CD4-positive, alpha-beta T cell treated with Interleukin-10 for 1 hour (primary cell): ENCODE measurements around the gene AMZ1.
"Not testable (repeated sequence)": the region's sequence is repeated elsewhere in the genome, so short reads cannot be mapped to it uniquely, and the experiment has no call there.

Source experiments
- DNase-seq: peaks from one replicate; pipeline ENCODE4 v3.0.0-alpha.2; 2020

AMZ1 gene

GRCh38 chr7:2729893-2730716, 42.1 kb downstream of the AMZ1 start:
- no peak for DNase-seq

GRCh38 chr7:2730846-2731770, 43.1 kb downstream of the AMZ1 start:
- DNase-seq = no peak

GRCh38 chr7:2732388-2732787, 44.4 kb downstream of the AMZ1 start:
- no peak for DNase-seq

- no peak for DNase-seq
Measured at GRCh38 chr7:2732959-2733584, 45.1 kb downstream of the AMZ1 start.

- DNase-seq = no peak
Measured at GRCh38 chr7:2734084-2734686, 46.2 kb downstream of the AMZ1 start.

GRCh38 chr7:2734751-2735571, 47.0 kb downstream of the AMZ1 start:
- DNase-seq = no peak

- no peak for DNase-seq
Measured at GRCh38 chr7:2735744-2736143, 47.7 kb downstream of the AMZ1 start.

GRCh38 chr7:2736411-2736914, 48.5 kb downstream of the AMZ1 start:
- DNase-seq = no peak

- DNase-seq = not testable (repeated sequence)
Measured at GRCh38 chr7:2737005-2737743, 49.2 kb downstream of the AMZ1 start.

GRCh38 chr7:2737771-2738540, 50.0 kb downstream of the AMZ1 start:
- DNase-seq = no peak

GRCh38 chr7:2738766-2739549, 51.0 kb downstream of the AMZ1 start:
- DNase-seq = no peak

GRCh38 chr7:2743523-2744185, 55.7 kb downstream of the AMZ1 start:
- DNase-seq = not testable (repeated sequence)

- not testable (repeated sequence) for DNase-seq
Measured at GRCh38 chr7:2748684-2749083, 60.7 kb downstream of the AMZ1 start.

GRCh38 chr7:2750004-2750407, 62.0 kb downstream of the AMZ1 start:
- no peak for DNase-seq

- no peak for DNase-seq
Measured at GRCh38 chr7:2751086-2751485, 63.1 kb downstream of the AMZ1 start.

- DNase-seq = no peak
Measured at GRCh38 chr7:2753148-2753547, 65.1 kb downstream of the AMZ1 start.

- no peak for DNase-seq
Measured at GRCh38 chr7:2754086-2754485, 66.1 kb downstream of the AMZ1 start.

- DNase-seq = no peak
Measured at GRCh38 chr7:2754912-2755311, 66.9 kb downstream of the AMZ1 start.

- no peak for DNase-seq
Measured at GRCh38 chr7:2755531-2755930, 67.5 kb downstream of the AMZ1 start.
